CD4-positive, alpha-beta T cell treated with Interleukin-6 for 4 hours (primary cell): ENCODE measurements around the gene COTL1.
"Not testable (repeated sequence)": the region's sequence is repeated elsewhere in the genome, so short reads cannot be mapped to it uniquely, and the experiment has no call there.

ENCODE experiments used
- DNase-seq: peaks from one replicate; pipeline ENCODE4 v3.0.0-alpha.2; 2020; ENCODE audit warnings: mixed read lengths

Gene COTL1

GRCh38 chr16:84641643-84642358 lies 23.9 kb upstream of the COTL1 start:
- DNase-seq, result peak; percentile 62

GRCh38 chr16:84640145-84640544 lies 22.3 kb upstream of the COTL1 start:
- DNase-seq, result no peak

GRCh38 chr16:84638231-84638806 lies 20.4 kb upstream of the COTL1 start:
- DNase-seq, result no peak

- no peak for DNase-seq
Measured at GRCh38 chr16:84637709-84638108, 19.8 kb upstream of the COTL1 start.

- DNase-seq, result no peak
Measured at GRCh38 chr16:84635702-84636101, 17.8 kb upstream of the COTL1 start.

DNA sequence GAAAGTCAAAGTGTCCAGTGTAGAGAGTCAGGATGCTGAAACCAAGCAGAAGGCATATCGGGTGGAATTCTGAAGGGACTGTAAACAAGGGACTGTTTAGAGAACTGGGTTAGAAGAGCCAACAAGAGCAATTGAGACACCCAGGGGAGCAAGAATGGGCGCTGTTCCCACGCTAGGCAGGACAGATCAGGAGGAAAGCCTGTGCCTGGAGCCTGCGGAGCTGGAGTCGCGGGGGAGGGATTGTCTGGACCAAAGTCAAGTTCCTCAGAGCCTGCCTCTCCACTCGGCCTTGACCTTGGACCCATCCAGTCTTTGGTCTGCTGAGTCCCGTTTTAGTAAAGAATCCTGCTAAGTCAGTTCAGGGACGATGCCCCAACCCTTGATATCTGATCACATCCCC lies 15.7 kb upstream of the COTL1 start:
- DNase-seq, result no peak

- not testable (repeated sequence) for DNase-seq
Measured at GRCh38 chr16:84632862-84633261, 15.0 kb upstream of the COTL1 start.

DNA sequence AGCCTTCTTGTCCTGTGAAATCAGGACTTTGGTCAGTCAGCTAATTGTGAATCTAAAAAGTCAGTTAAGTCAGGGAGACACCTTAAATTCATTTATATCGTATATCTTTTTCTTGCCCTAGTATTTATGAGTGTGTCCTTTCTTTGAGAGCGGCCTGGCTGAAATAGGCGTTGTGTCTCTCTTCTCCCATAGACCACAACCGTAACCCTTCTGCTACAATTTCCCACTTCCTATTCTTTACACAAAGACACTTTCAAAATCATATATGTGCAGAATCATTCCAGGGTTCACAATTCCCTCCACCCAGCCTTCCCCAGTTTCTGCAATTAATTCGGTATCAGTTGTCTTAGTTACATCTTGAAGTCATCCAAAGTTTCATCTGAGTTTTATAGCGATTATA lies 14.0 kb upstream of the COTL1 start:
- no peak for DNase-seq

DNA sequence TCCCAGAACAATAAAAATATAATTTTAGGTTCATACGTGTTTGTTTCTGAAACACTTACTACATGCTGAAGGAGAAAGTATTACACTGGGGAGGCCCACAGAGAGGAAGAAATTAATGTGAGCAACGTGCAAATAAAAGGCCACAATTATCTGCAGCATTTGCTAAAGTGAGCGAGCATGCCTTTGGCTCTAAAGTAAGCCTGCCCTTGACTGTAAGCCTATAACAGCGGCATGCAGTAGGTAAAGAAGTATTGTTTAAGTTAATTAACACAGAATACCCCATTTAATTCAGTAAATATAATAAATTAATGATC lies 13.2 kb upstream of the COTL1 start:
- no peak for DNase-seq

DNA sequence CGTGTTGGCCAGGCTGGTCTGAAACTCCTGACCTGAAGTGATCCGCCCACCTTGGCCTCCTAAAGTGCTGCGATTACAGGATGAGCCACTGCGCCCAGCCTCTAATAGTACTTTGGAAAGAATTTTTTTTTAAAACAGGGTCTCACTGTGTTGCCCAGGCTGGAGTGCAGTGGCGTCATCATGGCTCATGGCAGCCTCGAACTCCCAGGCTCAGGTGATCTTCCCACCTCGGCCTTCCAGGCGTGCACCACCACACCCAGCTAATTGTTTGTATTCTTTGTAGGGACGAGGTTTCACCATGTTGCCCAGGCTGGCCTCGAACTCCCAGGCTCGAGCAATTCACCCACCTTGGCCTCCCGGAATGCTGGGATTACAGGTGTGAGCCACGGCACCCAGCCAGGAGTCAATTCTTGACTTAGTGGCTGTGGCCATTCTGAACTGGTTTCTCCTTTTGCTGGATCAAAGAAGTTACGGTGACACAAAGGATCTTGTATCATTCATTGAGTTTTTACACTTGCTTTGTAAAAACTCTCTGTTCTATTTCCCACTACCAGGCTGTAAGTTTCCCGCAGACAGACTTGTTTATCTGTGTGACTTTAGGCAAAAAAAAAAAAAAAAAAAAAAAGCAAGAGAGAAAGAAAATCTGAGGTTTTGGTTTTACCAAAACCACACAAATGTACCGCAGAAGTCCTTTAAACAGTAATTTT lies 12.7 kb upstream of the COTL1 start:
- peak; percentile 21 for DNase-seq

DNA sequence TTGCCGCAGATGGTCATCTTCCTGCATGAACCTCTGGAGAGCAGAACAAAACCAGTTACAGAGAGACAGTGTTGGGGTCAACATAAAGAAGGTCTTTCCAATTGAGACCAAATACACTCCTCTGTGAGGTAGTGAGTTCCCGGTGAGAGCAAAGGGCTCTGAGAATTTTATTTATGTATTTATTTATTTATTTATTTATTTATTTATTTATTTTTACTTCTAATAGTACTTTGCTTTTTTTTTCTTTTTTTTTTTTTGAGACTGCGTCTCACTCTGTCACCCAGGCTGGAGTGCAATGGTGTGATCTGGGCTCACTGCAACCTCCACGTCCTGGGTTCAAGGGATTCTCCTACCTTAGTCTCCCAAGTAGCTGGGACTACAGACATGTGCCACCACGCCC lies 12.1 kb upstream of the COTL1 start:
- no peak for DNase-seq

DNA sequence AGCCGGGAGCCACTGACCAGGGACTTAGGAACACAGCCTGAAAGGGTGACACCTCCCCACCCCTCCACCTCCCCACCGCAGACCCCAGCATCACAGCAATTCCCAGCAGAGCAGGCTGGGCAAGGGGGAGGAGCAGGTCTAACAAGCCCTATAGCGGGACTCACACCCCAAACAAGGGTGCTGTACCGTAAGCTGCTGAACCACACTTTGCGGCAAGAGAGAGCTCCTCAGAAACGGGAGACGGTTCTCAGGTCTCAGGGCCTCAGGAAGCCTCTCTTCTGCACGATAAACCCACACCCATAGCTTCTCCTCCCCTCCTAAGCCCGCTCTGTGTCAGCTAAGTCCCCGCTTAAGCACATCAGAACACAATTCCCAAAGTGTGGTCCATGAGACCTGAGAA lies 11.7 kb upstream of the COTL1 start:
- DNase-seq, result peak; percentile 31

DNA sequence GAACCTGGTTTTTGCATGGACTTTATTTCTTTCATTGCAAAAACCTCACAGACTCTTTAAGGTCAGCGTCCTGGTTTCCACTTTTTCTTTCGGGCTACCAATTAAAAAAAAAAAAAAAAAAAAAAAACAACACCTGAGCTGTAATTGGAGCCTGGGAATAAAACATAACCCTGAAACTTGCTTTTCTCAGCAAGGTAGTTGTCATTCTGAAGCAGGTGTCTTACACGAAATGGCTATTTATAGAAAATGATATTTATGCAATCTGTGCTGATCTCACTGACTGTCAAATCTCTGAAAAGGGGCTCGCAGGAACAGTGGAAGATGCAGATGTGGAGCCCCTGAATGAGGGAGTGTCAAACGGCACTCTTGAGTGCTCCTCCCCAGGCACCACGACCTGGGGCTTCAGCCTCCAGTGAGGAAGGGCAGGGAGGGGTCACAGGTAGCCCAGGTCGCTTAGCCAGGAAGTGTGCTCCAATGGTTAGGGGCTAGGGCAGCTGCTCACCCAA lies 10.4 kb upstream of the COTL1 start:
- DNase-seq, result no peak

- no peak for DNase-seq
Measured at GRCh38 chr16:84625556-84625955, 7.7 kb upstream of the COTL1 start.

GRCh38 chr16:84620913-84621312 lies 3.0 kb upstream of the COTL1 start:
- DNase-seq, result not testable (repeated sequence)

DNA sequence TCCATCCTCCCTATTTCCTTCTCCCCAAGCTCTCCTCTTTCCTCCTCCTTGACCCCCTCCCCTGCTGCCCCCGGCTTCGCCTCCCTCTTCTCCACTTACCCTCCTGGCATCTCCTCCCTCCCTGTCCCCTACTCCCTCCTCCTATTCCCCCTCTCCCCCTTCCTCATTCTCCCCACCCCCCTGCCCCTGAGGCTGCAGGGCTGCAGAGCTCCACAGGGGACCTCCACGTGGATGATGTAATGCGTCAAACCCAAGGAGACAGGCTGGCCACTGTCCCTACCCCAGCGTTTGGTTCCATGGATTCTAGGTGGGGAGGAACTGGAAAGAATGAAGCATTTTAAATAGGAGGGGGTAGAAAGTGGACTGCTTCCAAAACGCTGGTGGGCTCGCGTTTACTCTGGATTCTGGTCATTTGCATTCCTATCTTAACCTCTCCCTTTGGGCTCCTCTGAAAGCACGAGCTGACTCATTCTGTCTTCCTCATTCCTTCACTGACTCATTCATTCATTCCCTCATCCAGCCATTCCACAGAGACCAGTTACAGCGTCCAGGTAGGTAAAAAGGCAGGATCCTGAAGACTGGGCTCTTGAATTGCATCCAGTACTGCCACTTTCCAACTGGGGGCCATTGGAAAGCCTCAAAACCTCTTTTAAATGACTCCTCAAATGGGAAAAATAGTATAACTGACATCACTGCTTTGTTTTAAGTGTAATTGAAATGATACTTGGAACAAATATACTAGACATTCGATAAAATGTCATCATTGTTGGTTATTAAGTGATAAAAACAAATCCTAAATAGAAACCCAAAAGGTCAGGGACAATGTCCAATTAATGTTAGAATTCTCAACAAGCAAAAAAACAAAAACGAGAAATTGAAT lies 943 bp upstream of the COTL1 start:
- no peak for DNase-seq

DNA sequence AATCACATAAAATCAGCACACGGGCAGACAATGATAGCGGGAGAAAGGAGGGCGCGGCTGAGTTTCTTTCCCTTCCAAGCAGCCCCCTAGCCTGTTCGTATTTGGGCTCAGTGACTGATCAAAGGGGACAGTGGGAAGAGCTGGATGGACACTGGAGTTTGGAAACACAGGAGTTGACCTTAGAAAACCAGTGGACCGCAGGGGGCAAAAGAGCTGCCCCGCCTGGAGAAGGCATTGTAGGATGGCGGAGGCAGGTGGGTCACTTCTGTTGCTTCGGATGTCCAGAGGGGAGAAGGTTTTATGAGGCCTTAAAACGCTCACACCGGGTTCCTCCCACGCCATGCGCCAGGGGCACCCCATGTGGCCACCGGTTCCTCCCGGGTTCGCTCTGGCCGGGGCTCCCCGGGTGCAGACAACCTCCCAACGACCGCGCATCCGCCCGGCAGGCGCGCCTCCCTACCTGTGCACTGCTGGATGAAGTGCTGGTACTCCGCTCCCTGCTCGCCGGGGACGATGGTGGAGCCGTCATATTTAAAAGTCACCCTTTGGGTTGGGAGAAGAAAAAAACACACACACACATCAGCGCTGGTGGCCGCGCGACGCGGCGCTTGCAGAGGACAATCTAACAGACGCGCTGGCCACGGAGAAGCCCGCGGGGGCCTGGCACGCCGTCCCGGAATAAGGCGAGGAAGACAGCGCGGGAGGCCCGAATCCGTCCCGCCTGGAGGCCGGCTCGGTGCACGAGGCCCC lies 662 bp downstream of the COTL1 start:
- DNase-seq, result peak; percentile 72

GRCh38 chr16:84616515-84616914 lies 1.4 kb downstream of the COTL1 start:
- peak; percentile 51 for DNase-seq

GRCh38 chr16:84614968-84615813 lies 2.7 kb downstream of the COTL1 start:
- no peak for DNase-seq

DNA sequence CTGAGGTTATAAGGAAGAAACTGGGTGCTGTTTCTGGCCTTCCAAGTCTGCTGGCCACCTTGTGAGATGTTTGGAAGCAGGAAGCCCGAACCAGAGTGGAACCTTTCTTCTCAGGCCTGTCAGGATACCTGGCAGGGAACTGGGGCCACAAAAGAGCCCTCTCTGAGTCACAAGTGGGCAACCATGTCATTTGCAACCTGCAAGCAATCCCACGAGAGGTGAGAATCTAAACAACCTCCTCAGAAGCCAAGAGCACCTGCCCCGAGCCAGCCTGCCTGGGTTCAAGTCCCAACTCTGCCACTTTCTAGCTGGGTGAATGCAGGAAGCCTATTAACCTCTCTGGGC lies 3.3 kb downstream of the COTL1 start:
- peak; percentile 55 for DNase-seq

- no peak for DNase-seq
Measured at GRCh38 chr16:84614073-84614459, 3.8 kb downstream of the COTL1 start.
